Lower lobe of right lung (tissue), 2 donors: ENCODE results near the gene PRPF39. TPM values are rescaled to one million over a fixed set of nuclear protein-coding genes. Genes with fewer than 3 reads are reported as not detected.
"Not testable (repeated sequence)": the region's sequence is repeated elsewhere in the genome, so short reads cannot be mapped to it uniquely, and the experiment has no call there.

Source experiments
- ATAC-seq, 2 donors: fragments of 200-7000 bp; cut with Tn5 transposase; one replicate each; pipeline ENCODE4 v1.9.1; 2020 to 2022; ENCODE audit warnings: mild to moderate bottlenecking in 2 of 2, moderate library complexity in 2 of 2
- DNase-seq: peaks from one replicate; pipeline ENCODE4 v3.0.0-alpha.2; 2020
- H3K27ac ChIP-seq: fragments of 200-600 bp; one replicate; pipeline ENCODE4 v1.8.0; 2022
- H3K27me3 ChIP-seq: fragments of 200-600 bp; one replicate; pipeline ENCODE4 v1.8.0; 2022; ENCODE audit warnings: low read depth
- H3K36me3 ChIP-seq: fragments of 200-600 bp; one replicate; pipeline ENCODE4 v1.8.0; 2022; ENCODE audit warnings: mild to moderate bottlenecking
- H3K4me1 ChIP-seq: fragments of 200-600 bp; one replicate; pipeline ENCODE4 v1.8.0; 2022
- H3K4me3 ChIP-seq: fragments of 200-600 bp; one replicate; pipeline ENCODE4 v1.8.0; 2022; ENCODE audit warnings: mild to moderate bottlenecking
- H3K9me3 ChIP-seq: fragments of 200-600 bp; one replicate; pipeline ENCODE4 v1.8.0; 2022
- intact Hi-C: fragments of 100-400 bp; cut with DNase I; formaldehyde crosslinking; loops from one replicate; pipeline ENCODE4 v1.11.0; 2022
- total RNA-seq: library from RNA; stranded (reverse); fragmentation: NEBNext Ultra II Directional; extraction: Animal tissue kit (Norgen Biotek cat#: 25700); gene quantifications from one replicate; pipeline ENCODE4 v1.2.1, GENCODE V29; 2021
- TF ChIP-seq, protein P1 (sequence below): fragments of 200-600 bp; IDR thresholded peaks from one replicate; pipeline ENCODE4 v1.8.0; 2022; ENCODE audit warnings: antibody characterized with exemption, mild to moderate bottlenecking
- donor health status: DM: no; HTN: yes; CAD: no; lungs with severe emphysema.

Gene PRPF39
- total RNA-seq, 1 donor from 2014 or later, result 30.4 TPM

DNA sequence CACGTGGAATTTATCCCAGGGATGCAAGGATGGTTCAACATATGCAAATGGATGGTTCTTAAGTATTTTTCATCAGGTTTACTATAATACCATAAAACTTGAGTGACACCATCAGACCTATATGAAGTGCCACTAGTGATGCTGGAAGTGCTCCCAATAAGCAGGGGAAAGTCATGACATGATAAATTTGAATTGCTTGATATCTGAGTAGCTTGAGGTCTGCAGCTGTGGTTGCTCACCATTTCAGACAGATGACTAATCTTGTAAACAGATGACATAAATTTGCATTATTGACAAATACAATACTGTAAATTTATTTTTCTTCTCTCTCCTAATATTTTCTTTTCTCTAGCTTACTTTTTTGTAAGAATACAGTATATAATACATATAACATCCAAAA is 13.7 kb upstream of the PRPF39 start:
- ATAC-seq (no peak), DNase-seq (no peak)
- no peak overlapping the region for H3K4me3 ChIP-seq
- intact Hi-C loops, result no loop called here
- H3K36me3 ChIP-seq, result peaks cover 10% of the 10 kb centered on the region
- no peak overlapping the region for H3K27ac ChIP-seq
- TF ChIP-seq, protein P1, sequence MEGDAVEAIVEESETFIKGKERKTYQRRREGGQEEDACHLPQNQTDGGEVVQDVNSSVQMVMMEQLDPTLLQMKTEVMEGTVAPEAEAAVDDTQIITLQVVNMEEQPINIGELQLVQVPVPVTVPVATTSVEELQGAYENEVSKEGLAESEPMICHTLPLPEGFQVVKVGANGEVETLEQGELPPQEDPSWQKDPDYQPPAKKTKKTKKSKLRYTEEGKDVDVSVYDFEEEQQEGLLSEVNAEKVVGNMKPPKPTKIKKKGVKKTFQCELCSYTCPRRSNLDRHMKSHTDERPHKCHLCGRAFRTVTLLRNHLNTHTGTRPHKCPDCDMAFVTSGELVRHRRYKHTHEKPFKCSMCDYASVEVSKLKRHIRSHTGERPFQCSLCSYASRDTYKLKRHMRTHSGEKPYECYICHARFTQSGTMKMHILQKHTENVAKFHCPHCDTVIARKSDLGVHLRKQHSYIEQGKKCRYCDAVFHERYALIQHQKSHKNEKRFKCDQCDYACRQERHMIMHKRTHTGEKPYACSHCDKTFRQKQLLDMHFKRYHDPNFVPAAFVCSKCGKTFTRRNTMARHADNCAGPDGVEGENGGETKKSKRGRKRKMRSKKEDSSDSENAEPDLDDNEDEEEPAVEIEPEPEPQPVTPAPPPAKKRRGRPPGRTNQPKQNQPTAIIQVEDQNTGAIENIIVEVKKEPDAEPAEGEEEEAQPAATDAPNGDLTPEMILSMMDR, result no peak
- H3K27me3 ChIP-seq, result no peaks in the 10 kb centered on the region
- no peaks in the 10 kb centered on the region for H3K9me3 ChIP-seq
- no peaks in the 10 kb centered on the region for H3K4me1 ChIP-seq

DNA sequence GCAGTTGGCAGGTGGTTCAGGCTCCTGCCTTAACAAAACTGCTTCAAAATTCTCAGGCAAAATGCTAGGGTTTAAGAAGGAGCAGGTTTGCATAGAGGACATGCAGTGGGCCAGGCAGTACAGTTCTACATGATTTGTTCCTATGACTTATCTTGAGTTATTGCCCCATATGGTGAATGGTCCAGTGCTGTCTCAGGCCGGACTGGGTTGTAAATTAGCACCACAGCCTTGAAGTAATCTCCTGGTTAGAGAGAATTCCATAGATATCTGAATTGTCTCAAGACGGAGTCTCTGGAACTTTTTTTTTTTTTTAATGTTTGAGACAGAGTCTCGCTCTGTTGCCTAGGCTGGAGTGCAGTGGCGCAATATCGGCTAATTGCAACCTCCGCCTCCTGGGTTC is 11.8 kb upstream of the PRPF39 start:
- TF ChIP-seq, protein P1, result no peak
- ATAC-seq (no peak), DNase-seq (no peak)
- Histone ChIP-seq H3K4me3 (no peak overlapping the region), H3K27ac (no peak overlapping the region), H3K9me3 (no peaks in the 10 kb centered on the region), H3K27me3 (no peaks in the 10 kb centered on the region), H3K4me1 (no peaks in the 10 kb centered on the region), H3K36me3 (peaks cover 10% of the 10 kb centered on the region)
- intact Hi-C loops, result no loop called here

DNA sequence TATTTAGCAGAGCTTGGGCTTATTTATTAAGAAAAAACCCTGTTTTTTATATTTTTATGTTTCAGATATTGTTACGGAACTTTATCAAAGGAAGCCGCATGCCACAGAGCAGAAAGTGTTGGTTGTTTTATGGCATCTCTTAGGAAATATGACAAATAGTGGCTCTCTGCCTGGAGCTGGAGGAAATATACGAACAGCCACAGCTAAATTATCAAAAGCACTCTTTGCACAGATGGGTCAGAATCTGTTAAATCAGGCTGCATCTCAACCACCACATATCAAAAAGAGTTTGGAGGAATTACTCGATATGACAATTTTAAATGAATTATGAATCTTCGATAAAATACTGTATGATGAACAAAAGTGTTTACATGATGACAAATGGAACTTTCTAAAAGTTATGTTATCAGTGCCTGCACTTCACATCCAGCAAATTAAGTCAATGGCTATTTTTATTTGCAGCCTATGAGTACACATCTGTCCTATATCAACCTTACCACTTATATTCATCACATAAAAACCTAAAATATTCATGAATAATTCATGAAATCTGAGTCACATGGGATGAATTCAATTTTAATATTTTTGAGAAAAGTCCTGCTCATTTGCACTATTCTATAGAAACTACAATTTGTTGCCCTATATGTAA is 10.6 kb upstream of the PRPF39 start:
- Histone ChIP-seq H3K27me3 (no peaks in the 10 kb centered on the region), H3K27ac (no peak overlapping the region), H3K4me3 (no peak overlapping the region), H3K36me3 (peaks cover 8% of the 10 kb centered on the region), H3K9me3 (no peaks in the 10 kb centered on the region), H3K4me1 (no peaks in the 10 kb centered on the region)
- no peak for DNase-seq
- intact Hi-C loops, result no loop called here
- TF ChIP-seq, protein P1, result no peak
- no peak for ATAC-seq

DNA sequence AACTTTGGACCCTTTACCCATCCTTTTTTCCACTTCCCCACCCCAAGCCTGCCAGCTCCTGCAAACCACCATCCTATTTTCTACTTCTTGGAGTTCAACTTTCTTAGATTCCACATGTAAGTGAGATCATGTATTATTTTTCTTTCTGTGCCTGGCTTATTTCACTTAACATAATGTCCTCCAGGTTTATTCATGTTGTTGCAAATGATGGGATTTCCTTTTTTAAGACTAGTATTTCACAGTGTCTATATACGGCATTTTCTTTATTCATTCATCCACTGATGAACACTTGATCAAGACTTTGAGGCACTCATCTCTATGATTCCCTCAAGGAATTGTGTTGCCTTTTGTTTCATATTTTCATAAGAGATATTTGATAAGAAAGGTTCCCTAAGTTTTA is 5.6 kb upstream of the PRPF39 start:
- Histone ChIP-seq H3K27ac (no peak overlapping the region), H3K27me3 (no peaks in the 10 kb centered on the region), H3K9me3 (no peaks in the 10 kb centered on the region), H3K4me1 (peaks cover 3% of the 10 kb centered on the region), H3K4me3 (no peak overlapping the region), H3K36me3 (peaks cover 5% of the 10 kb centered on the region)
- intact Hi-C loops, result no loop called here
- ATAC-seq, result no peak
- TF ChIP-seq, protein P1, result no peak
- no peak for DNase-seq

DNA sequence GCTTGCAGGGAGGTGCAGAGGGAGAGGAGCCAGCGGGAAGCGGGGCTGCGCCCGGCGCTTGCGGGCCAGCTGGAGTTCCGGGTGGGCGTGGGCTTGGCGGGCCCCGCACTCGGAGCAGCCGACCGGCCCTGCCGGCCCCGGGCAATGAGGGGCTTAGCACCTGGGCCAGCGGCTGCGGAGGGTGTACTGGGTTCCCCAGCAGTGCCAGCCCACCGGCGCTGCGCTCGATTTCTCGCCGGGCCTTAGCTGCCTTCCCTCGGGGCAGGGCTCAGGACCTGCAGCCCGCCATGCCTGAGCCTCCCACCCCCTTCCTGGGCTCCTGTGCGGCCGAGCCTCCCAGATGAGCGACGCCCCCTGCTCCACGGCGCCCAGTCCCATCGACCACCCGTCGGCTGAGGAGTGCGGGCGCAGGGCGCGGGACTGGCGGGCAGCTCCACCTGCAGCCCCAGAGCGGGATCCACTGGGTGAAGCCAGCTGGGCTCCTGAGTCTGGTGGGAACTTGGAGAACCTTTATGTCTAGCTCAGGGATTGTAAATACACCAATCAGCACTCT is 3.4 kb upstream of the PRPF39 start:
- H3K27ac ChIP-seq, H3K36me3 ChIP-seq, DNase-seq, ATAC-seq, intact Hi-C loops, H3K4me3 ChIP-seq, H3K9me3 ChIP-seq, H3K27me3 ChIP-seq: not testable (repeated sequence)
- peaks cover 14% of the 10 kb centered on the region for H3K4me1 ChIP-seq

DNA sequence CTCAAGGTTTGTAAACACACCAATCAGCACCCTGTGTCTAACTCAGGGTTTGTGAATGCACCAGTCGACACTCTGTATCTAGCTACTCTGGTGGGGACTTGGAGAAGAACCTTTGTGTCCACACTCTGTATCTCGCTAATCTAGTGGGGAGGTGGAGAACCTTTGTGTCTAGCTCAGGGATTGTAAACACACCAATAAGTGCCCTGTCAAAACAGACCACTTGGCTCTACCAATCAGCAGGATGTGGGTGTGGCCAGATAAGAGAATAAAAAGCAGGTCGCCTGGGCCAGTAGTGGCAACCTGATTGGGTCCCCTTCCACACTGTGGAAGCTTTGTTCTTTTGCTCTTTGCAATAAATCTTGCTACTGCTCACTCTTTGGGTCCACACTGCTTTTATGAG is 2.8 kb upstream of the PRPF39 start:
- H3K4me3 ChIP-seq, intact Hi-C loops: not testable (repeated sequence)
- H3K4me1 ChIP-seq, result peaks cover 20% of the 10 kb centered on the region

More for the DNA sequence above, 2.8 kb upstream of the PRPF39 start:
- H3K36me3 ChIP-seq, H3K27ac ChIP-seq, H3K9me3 ChIP-seq, DNase-seq, H3K27me3 ChIP-seq, ATAC-seq: not testable (repeated sequence)
